ENCODE measurements around the gene GATA3.

DNA sequence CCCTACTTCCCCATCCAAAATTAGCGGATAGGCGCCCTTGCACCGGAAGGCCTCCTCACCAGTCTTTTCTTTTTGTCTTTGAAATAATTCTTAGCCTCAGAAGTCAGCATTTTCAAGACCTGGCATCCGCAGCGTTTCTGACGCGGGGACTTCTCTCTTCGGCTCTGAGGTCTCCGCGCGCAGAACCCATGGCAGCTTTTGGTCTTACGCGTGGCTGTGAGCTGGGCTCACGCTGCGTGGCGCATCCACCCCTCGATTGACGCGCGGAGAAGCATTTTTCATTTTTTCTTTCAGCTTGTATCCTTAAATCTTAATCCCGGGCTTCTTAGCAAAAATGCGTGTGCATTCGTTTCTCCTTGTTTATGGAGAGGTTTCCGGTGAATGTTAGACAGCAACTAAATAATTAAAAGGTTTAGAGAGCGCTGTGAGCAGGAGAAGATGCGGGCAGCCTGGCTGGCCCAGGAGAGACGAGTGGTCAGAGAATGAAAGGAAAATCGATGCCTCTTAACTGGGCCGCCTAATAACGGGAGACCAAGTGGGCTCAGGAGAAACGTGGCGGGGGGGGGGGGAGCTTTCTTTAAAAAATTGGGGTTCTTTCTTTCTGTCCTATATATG is 2.0 kb upstream of the GATA3 start:
- TF ChIP-seq CTCF (IDR thresholded peaks at IDR 0.05; ENCODE audit: poor library complexity), result no peak
- no peak for TF ChIP-seq EZH2phosphoT487 (IDR thresholded peaks at IDR 0.05; ENCODE audit: low read depth, severe bottlenecking, unreplicated experiment)

All from hepatocyte (in vitro differentiated cells).